ENCODE data around the gene ADGRE2.

ADGRE2 gene

GRCh38 chr19:14746886-14747285 is 31.5 kb downstream of the ADGRE2 start:
- Mint-ChIP-seq H3K27ac (no peak overlapping the region), H3K27me3 (ENCODE audit: low read depth) (peaks cover 3% of the 10 kb centered on the region), H3K4me3 (no peak overlapping the region), H3K9me3 (peaks cover 18% of the 10 kb centered on the region), H3K36me3 (ENCODE audit: low read depth) (no peaks in the 10 kb centered on the region), H3K4me1 (no peaks in the 10 kb centered on the region)
- TF ChIP-seq, protein P1, sequence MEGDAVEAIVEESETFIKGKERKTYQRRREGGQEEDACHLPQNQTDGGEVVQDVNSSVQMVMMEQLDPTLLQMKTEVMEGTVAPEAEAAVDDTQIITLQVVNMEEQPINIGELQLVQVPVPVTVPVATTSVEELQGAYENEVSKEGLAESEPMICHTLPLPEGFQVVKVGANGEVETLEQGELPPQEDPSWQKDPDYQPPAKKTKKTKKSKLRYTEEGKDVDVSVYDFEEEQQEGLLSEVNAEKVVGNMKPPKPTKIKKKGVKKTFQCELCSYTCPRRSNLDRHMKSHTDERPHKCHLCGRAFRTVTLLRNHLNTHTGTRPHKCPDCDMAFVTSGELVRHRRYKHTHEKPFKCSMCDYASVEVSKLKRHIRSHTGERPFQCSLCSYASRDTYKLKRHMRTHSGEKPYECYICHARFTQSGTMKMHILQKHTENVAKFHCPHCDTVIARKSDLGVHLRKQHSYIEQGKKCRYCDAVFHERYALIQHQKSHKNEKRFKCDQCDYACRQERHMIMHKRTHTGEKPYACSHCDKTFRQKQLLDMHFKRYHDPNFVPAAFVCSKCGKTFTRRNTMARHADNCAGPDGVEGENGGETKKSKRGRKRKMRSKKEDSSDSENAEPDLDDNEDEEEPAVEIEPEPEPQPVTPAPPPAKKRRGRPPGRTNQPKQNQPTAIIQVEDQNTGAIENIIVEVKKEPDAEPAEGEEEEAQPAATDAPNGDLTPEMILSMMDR (IDR thresholded peaks at IDR 0.05; ENCODE audit: unreplicated experiment in 3 of 3), result no peak

DNA sequence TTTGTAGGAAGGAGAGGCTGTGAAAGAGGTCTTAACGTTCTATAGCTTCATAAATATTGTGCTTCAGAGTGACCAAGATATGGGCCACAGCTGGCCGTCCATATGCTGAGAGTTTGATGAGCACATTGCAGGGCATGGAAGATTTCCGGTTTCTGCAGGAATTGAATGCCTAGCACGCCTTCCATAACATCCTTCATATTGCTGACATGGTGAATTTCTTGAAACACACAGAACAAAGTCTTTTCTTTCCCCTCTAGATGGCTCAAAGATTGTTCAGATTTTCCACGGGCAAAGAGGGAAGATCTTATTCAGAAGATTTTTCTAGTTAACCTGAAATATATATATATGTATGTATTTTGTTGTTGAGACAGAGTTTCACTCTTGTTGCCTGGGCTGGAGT is 42.4 kb downstream of the ADGRE2 start:
- no peak overlapping the region for H3K4me3 Mint-ChIP-seq
- H3K27ac Mint-ChIP-seq, result no peak overlapping the region
- no peaks in the 10 kb centered on the region for H3K4me1 Mint-ChIP-seq
- H3K36me3 Mint-ChIP-seq (ENCODE audit: low read depth), result peaks cover 3% of the 10 kb centered on the region
- peaks cover 6% of the 10 kb centered on the region for H3K9me3 Mint-ChIP-seq
- peaks cover 3% of the 10 kb centered on the region for H3K27me3 Mint-ChIP-seq (ENCODE audit: low read depth)
- TF ChIP-seq, protein P1 (IDR thresholded peaks at IDR 0.05; ENCODE audit: unreplicated experiment in 3 of 3), result no peak

DNA sequence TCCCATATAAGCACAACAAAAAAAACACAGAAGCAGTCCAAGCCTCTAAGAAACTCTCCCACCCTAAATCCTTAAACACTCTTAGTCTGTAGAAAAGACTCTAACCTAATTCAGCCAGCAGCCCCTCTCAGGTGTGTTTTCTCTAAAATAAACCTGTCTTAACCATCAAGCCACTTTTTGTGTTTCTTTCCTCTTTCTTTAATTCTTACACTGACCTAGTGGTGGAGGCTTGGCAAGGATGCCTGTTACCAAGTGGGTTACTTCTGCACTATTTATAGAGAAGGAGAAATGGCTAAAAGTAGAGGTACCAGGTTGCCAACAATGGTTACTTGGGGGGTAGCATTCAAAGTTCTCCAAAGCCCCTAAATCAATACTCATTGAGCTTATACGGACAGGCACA is 44.8 kb downstream of the ADGRE2 start:
- H3K27me3 Mint-ChIP-seq (ENCODE audit: low read depth), result peaks cover 3% of the 10 kb centered on the region
- no peaks in the 10 kb centered on the region for H3K36me3 Mint-ChIP-seq (ENCODE audit: low read depth)
- H3K4me1 Mint-ChIP-seq, result no peaks in the 10 kb centered on the region
- H3K4me3 Mint-ChIP-seq, result no peak overlapping the region
- peaks cover 10% of the 10 kb centered on the region for H3K9me3 Mint-ChIP-seq
- no peak overlapping the region for H3K27ac Mint-ChIP-seq
- TF ChIP-seq, protein P1 (IDR thresholded peaks at IDR 0.05; ENCODE audit: unreplicated experiment in 3 of 3), result no peak

DNA sequence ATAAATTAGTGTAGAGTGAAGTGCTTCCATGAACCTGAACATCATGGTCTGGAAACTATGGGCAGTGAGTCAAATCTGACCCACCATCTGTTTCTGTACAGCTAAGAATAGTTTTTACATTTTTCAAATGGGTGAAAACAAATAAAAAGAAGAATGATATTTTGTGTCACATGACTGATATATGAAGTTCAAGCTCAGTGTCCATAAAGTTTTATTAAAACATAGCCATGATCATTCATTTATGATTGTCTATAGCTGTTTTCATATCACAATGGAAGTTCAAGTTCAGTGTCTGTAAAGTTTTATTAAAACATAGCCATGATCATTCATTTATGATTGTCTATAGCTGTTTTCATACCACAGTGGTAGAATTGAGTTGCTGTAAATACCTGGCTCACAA is 45.9 kb downstream of the ADGRE2 start:
- H3K27me3 Mint-ChIP-seq (ENCODE audit: low read depth), result peaks cover 3% of the 10 kb centered on the region
- H3K9me3 Mint-ChIP-seq, result peaks cover 16% of the 10 kb centered on the region
- TF ChIP-seq, protein P1 (IDR thresholded peaks at IDR 0.05; ENCODE audit: unreplicated experiment in 3 of 3), result no peak
- H3K4me3 Mint-ChIP-seq, result no peak overlapping the region
- no peaks in the 10 kb centered on the region for H3K4me1 Mint-ChIP-seq
- no peaks in the 10 kb centered on the region for H3K36me3 Mint-ChIP-seq (ENCODE audit: low read depth)
- no peak overlapping the region for H3K27ac Mint-ChIP-seq

GRCh38 chr19:14731200-14731599 is 47.2 kb downstream of the ADGRE2 start:
- Mint-ChIP-seq H3K27me3 (ENCODE audit: low read depth) (peaks cover 3% of the 10 kb centered on the region), H3K4me3 (no peak overlapping the region), H3K36me3 (ENCODE audit: low read depth) (peaks cover 5% of the 10 kb centered on the region), H3K9me3 (peaks cover 25% of the 10 kb centered on the region), H3K27ac (no peak overlapping the region), H3K4me1 (no peaks in the 10 kb centered on the region)
- TF ChIP-seq, protein P1 (IDR thresholded peaks at IDR 0.05; ENCODE audit: unreplicated experiment in 3 of 3), result no peak

- TF ChIP-seq, protein P1 (IDR thresholded peaks at IDR 0.05; ENCODE audit: unreplicated experiment in 3 of 3), result no peak
- Mint-ChIP-seq H3K36me3 (ENCODE audit: low read depth) (peaks cover 17% of the 10 kb centered on the region), H3K27ac (no peak overlapping the region), H3K4me1 (no peaks in the 10 kb centered on the region), H3K4me3 (no peak overlapping the region), H3K9me3 (peaks cover 42% of the 10 kb centered on the region), H3K27me3 (ENCODE audit: low read depth) (no peaks in the 10 kb centered on the region)
These were observed 49.8 kb downstream of the ADGRE2 start for GRCh38 chr19:14728595-14728994.

Data from nephron (organoid).